Measurements from ENCODE around the gene UBE2QL1. TPM values are rescaled to one million over a fixed set of nuclear protein-coding genes. Genes with fewer than 3 reads are reported as not detected.

UBE2QL1 gene
- total RNA-seq, 1 donor from 2014 or later = not detected

DNA sequence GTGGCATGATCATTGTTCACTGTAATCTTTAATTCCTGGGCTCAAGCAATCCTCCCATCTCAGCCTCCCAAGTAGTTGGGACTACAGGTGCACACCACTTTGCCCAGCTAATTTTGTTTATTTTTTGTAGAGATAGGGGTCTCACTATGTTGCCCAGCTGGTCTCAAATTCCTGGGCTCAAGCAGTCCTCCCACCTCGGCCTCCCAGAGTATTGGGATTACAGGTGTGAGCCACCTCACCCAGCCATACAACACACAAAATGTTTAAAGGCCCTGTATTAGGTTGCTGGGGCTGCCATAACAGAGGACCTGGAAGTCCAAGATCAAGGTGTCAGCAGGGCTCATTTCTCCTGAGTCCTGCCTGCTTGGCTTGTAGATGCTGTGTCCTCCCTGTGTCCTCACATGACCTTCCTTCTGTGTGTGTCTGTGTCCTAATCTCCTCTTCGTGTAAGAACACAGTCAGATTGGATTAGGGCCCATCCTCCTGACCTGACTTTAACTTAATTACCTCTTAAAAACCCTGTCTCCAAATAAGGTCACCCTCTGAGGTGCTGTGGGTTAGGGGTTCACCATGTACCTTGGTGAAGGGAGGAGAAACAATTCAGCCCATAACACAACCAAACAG, 5.4 kb downstream of the UBE2QL1 start:
- no peak for DNase-seq (ENCODE audit: extremely low read depth, low read depth, low spot score)

DNA sequence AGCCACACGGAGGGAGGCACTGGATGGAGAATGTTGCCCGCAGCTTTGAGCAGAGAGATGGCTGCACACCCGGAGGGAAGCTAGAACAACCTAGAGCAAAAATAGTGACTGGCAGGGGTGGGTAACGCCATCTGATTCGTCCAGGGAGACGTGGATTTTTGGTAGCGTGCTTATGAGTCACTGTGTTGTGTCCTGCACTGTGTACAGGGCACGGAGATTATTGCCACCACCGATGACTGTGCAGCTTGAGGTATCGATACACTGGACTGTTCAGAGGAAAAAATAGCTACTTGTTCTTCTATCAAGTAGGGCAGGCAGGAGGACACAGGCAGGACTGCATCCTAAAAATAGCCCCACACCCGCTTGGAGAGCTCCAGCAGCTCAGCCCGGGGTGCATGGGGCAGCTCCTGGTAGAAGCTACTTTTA, 6.0 kb downstream of the UBE2QL1 start:
- DNase-seq (ENCODE audit: extremely low read depth, low read depth, low spot score) = no peak

DNA sequence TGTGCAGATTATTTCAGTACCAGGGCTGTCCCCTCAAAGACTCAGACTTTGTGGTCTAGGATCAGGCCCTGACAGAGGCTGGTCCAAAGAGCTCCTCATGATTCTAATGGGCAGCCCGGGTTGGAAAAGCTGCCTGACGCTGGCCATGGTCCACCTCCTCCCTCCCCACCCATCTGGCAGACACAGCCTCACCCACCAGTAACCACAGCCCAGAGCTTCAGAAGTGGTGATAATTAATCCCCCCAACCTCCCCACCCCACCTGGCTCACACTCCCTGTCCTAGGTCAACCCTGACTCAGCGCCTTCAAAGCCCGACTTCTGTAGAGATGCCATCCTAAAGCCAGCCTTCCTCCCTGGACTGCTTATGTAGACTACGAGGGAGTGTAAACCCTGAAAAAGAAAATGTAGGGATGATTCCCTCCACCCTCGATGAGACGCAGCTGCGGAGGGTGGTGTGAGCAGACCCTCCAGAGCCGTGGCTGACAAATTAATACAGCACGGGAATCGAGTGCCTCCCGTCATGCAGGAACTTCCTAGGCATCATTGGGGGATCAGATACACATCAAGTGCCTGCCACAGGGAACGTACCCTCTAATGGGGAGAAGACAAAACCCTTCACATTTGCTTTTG, 7.0 kb downstream of the UBE2QL1 start:
- no peak for DNase-seq (ENCODE audit: extremely low read depth, low read depth, low spot score)

DNA sequence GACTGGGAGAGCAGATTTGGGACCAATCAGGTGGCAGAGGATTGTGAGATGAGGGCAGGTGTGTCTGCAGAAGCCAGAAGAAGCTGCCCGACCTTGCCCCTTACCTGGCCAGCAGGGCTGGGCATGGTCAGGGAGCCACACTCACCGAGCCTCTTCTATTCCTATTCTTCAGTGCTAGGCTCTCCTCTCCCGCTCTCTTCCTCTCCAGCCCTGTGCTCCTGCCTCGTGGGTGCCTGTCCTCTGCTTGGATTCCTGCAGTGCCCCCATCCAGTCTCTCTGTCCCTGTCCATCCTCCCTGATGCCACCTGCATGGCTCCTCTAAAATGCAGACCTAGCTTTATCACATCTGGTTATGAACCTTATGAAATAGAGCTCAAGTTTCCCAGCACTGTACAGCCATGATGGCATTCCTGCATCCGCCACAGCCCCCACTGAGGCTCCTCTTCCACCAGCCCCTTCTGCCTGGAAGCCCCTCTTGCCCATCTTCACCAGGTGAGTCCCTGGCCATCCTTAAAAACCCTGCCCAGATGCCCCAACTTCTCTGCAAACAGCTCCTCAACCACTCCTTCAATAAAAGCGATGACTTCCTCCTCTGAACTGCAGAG, 8.2 kb downstream of the UBE2QL1 start:
- DNase-seq (ENCODE audit: extremely low read depth, low read depth, low spot score) = no peak

DNA sequence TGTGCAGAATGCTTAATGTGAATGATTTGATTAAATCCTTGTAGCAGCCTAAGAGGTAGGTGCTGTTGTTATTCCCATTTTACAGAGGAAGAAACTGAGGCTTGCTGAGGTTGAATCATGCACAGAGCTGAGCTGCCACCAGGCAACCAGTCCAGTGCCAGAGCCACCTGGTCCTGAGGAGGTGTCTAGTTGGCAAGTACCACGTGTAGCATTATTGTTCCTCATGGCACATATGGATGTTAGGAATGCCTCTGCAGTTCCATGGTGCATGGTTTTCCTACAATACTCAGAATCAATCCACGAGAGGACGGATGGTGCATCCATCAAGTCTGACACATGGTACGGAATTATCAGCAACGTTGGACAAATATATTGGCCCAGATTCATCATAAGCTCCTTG, 8.9 kb downstream of the UBE2QL1 start:
- no peak for DNase-seq (ENCODE audit: extremely low read depth, low read depth, low spot score)

DNA sequence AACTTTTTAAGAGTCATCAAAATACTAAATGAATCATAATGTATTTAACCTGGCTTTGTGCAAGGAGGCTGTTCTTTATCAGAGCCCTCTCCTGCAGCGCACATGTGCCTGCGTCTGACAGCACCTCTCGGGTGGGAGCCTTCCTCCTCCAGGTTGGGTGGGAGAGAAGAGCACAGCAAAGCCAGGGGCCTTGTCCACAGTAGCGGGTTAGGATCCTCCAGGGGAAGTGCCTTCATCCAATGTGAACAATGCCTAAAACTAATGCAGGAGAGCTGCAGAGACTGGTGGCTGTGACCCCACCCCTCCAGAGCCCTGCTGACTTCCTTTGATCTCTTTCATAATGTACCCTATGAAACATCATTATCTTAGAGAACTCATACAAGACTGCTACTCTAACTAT, 10.2 kb downstream of the UBE2QL1 start:
- DNase-seq (ENCODE audit: extremely low read depth, low read depth, low spot score) = no peak

DNA sequence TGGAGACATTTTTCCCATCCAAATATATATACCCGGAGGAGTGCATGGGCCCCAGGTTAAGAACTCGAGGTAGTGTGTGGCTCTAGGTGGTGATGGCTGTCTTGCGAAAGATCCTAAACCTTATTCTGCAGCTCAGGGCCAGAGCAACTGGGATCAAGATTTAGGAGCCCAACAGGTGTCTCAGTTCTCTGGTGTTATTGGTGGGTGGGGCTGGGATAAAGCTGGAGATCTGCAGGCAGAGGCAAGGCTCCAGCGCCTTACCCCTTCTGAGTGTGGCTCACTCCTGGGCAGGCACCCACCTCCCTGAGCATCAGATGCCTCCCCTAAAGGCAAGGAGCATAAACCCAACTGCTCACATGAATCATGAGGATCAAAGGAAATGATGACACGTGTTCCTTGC, 11.2 kb downstream of the UBE2QL1 start:
- DNase-seq (ENCODE audit: extremely low read depth, low read depth, low spot score) = no peak

DNA sequence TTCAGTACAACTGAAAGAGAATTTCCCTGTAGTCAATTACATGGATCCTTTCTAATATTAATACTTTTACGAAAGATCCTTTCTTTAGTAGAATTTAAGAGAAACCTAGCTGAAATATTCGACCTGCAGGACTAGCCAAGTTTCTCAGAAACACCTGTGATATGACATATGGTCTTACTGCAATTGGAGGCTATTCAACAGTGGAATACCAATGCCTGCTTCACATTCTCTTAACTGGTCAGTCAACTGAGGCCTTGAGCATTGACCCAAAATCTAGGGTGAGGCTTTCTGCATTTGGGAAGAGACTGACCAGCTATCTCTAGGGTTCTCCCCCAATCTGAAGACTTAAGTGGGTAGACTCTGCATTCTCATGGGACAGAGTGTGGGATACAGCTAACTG, 12.3 kb downstream of the UBE2QL1 start:
- DNase-seq (ENCODE audit: extremely low read depth, low read depth, low spot score) = no peak

DNA sequence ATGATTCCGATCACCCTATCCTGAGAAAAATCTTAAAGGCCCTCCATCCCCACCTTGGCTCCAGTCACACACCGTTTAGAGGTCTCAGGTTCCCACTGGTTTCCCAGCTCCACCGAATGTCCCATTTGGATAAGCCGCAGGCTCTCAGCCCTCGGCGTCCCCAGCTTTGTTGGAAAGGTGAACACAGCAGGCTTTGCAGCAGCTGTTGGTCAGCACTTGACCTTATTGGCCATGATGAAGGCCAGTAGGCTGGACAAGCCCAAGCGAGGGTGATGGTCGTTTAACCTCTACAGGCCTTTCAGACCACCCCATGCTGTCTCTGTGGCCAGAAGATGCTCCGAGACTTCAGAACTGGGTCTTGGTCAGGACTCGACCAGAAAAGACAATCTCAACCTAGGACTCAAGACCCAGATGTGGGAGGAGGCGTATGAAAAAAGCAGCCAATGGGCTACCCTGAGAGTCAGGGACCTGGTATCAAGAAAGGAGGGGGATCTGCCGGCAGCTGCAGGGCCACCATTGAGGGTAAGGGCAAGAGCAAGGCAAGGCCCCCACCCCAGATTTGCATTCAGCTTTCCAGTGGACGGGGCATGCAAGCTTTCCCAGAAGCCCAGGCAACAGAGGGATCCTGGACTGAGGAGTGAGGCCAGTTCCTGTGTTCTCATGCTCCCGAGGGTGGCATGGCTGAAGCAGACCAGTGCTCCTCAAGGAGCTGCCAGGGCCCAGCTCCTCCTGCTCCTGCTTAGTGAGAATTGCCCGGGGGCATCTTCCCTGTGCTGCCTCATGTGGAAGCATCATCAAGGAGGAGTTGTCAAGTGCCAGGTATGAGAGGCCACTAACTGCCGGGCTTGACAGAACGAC, 13.4 kb downstream of the UBE2QL1 start:
- DNase-seq (ENCODE audit: extremely low read depth, low read depth, low spot score) = no peak

DNA sequence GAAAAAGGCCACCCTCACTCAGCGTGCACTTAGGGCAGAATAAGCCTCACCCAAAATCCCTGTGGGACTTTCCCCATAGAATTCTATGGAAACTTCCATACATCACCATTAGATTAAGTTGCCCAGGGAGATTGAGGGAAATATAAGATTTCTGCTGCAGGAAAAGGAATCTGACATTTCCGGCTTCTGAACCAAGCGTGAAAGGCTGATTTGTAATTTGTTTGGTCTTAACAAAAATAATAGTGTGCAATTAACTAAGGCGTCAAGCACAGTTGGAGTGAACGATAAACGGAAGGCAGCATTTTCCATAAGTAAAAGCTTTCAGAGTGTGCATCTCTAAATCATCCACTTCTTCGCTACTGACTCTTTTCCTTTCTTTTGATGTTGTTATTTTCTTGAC, 14.0 kb downstream of the UBE2QL1 start:
- no peak for DNase-seq (ENCODE audit: extremely low read depth, low read depth, low spot score)

DNA sequence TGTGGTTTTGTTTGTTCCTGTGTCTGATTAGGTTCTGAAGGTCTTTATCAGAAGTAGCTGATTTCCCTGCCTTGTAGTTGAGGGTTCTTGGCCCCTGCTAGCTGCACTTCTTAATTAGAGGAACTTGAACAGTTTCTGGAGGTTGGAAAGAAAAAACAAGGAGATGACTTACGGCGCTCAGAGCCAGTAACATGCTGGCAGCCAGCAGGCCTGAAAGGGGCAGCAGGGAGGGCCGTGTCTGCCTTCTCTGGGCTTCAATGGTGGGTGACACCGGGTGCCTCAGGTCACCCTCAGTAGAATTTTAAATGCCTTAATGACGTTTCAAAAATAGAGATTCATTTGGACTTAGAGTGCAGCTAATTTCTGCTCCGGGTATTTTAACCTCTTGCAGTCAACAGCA, 15.8 kb downstream of the UBE2QL1 start:
- DNase-seq (ENCODE audit: extremely low read depth, low read depth, low spot score) = no peak

DNA sequence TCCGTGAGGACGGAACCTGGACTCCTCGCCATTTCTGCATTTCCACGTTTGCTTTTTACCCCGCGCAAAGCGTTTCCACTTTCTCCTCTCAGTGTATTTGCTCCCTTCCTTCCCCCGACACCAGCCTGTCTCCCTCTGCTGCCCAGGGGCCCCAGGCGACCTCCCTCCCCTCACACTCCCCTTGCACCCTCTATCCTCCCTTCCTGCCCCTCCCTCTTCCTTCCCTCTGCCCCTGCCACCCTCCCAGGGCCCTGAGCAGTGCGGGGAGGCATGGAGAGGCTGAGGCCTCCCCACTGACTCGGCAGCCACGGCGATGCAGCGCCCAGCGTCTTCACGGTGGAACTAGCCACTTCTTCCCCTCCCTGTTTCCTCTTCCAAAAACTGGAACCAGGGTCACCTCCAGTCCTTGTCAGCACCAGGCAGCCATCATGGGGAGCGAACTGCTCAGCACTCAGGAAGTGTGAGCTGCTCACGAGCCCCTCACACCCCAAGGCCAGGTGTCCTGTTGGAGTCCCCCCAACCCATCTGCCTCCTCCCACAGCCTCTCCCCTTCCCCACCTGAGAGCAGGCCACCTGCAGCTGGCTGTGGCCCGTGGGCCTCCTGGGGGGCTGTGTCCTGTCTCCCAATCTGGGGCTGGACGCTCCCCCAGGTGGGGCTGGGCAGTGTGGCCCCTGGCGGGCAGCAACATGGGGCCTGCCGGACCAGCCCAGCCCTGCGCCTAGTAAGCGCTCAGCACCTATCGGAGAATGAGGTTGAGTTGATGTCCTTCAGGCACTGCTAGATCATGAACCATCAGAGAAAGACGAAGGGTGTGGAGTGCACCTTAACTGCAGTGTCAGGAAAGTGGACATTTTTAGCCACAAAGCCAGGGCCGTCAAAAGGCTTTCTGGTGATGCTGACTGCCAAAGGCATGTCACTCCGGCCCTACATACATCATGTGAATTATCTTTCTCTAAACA, 17.5 kb downstream of the UBE2QL1 start:
- DNase-seq (ENCODE audit: extremely low read depth, low read depth, low spot score) = no peak

DNA sequence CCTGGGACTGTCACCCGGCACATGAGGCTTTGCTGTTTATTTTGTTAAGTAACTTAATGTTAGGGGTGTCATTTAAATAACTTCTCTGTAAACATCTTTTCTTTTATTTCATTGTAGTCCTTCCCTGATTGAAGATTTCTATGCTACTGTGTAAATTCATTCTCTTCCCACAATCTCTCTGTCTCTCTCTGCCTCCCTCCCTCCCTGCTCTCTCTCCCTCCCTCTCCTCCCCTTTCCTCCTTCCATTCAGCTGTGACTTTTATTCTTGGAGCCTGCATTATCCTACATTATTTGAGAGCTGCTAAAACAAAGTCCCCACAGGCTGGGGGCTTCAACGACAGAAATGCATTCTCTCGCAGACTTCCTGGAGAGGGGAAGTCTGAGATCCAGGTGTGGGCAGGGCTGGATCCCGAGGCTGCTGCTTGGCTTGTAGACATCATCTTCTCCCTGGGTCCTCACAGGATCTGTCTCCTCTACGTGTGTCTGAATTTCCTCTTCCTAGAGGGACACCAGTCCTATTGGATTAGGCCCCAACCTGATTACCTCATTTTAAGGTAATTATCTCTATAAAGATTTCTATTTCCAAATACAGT, 18.4 kb downstream of the UBE2QL1 start:
- no peak for DNase-seq (ENCODE audit: extremely low read depth, low read depth, low spot score)

DNA sequence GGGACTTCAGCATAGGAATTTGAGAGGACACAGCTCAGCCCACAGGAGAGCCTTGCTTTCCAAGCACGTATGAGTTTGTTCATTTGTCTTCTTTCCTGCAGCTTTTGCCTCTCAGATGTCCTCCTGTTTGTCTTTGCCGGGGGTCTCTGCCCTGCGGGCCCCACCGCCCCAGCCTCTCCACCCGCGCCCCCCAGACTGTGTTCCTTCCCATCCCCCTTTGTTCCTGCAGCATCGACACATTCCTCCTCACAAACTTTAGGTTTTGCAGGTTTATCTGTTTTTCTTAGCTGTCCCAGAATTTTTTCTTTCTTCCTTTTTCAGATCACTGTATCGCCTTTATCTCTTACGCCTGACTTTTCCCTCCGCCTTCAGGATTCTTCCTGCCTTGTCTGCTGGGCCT, 18.9 kb downstream of the UBE2QL1 start:
- no peak for DNase-seq (ENCODE audit: extremely low read depth, low read depth, low spot score)

DNA sequence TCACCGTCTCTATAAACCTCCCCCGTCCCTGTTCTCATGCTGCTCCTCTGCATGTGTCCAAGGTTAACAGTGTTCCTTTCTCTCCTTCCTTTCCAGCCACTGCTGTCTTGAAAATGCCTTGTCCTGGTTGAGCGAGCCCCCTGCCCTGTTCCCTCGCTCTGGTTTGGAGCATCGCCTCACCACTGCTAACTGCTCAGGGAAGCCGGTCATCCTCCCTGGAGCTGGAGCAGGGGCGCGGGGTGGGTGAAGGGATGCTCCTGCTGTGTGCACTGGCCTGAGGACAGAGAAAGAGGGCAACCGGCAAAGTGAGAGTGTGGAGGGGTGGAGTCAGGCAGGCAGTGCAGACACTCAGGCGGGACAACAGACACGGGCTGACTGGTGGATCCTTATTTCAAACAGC, 19.4 kb downstream of the UBE2QL1 start:
- no peak for DNase-seq (ENCODE audit: extremely low read depth, low read depth, low spot score)

DNA sequence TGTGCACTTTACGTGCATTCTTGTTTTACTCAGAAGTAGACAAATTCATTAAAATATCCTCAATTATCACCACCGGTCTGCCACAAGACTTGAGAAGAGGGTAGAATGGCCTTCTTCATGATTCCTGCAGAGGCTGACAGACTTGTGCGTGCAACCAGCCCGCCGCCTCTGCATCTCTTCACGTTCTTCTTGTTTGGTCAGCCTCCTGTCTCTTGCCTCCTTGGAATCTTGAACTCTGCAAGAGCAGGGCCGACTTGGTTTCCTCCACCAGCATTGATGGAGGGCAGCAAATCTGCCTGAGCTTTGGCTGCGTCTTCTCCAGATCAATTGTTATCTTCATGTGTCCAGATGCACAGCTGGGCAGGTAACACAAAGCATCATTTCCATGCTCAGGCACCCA, 20.2 kb downstream of the UBE2QL1 start:
- no peak for DNase-seq (ENCODE audit: extremely low read depth, low read depth, low spot score)

DNA sequence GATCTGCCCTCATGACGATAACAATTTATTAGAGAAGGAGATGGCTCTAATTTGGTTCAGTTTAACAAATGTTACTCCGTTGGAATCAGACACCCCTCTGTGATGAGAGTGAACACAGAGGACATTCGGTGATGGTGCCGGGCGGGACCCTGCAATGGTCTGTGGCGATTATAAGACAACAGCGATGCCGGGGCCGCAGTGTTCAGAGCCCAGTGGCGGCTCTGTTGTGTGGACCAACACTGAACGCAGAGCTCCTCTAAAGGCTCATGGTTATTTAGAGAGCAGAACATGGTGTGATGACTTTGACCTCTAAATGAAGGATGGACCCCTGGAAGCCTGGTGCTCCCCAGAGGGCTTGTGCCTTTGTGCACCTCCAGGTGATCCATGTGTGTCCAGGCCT, 21.2 kb downstream of the UBE2QL1 start:
- no peak for DNase-seq (ENCODE audit: extremely low read depth, low read depth, low spot score)

DNA sequence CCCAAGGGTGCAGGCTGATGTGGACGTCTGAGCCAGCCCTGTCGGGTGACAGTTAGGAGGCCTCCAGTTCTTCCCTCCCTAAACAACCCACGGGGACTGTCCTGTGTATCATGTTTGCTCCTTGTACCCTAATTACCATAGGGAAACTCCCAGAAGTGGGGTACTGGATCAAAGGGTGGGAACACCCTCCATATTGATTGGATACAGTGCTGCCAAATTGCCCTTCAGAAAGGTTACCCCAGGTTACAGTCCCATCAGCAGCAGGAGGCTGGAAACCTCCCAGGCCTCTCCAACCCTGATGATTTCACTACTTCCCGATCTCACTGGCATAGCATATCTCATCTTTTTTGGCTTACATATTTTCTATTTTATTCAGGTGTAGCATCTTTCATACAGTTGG, 22.0 kb downstream of the UBE2QL1 start:
- no peak for DNase-seq (ENCODE audit: extremely low read depth, low read depth, low spot score)

DNA sequence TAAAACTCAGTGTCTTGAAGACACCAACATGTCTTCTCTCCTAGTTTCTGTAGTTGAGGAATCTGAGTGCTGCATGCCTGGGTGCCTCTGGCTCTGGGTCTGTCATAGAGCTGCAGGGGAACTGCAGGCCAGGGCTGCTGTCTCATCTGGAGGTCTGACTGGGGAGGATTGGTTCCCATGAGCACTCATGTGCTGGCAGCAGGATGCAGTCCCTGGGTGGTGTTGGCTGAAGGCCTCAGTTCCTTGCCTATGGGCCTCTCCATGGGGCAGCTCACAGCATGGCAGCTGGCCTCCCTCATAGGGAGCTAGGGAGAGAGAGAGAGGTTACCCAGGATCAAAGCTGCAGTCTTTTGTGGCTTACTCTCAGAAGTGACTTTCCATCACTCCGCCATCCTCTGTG, 22.6 kb downstream of the UBE2QL1 start:
- no peak for DNase-seq (ENCODE audit: extremely low read depth, low read depth, low spot score)

DNA sequence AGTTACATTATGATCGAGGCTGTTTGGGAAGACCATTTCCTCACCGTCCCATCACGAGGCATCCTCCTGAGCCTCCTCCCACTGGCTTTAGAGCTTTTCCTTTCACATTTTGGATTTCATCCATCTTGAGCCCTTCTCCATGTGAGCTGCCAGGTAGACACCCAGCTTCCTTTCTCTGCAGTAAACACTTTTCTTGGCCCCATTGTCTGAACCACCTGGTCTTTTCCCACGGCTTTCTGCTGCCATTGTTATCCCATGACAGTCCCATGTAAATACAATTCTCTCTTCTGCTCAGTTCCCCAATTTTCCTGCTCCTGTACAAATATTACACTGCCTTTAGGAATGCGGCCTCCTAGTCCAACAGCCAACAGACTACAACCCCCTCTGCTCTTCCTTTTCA, 24.1 kb downstream of the UBE2QL1 start:
- no peak for DNase-seq (ENCODE audit: extremely low read depth, low read depth, low spot score)

All from glomerular endothelial cell (primary cell).